ENCODE measurements around the gene OVOL3. TPM values are rescaled to one million over a fixed set of nuclear protein-coding genes. Genes with fewer than 3 reads are reported as not detected.

OVOL3 gene
- total and polyA plus RNA-seq, 4 donors = not detected

- H3K27ac ChIP-seq (ENCODE audit: low read depth in 1 of 2, low read length in 2 of 2) = no peak overlapping the region
Measured at GRCh38 chr19:36108684-36109083, 2.3 kb upstream of the OVOL3 start.

GRCh38 chr19:36111200-36111539, 227 bp downstream of the OVOL3 start:
- DNase-seq (ENCODE audit: low spot score) = no peak
- H3K36me3 ChIP-seq (ENCODE audit: control insufficient read depth in 4 of 4, insufficient read depth in 3 of 4, low read depth in 1 of 4, low read length in 3 of 4) = peaks cover 0 to 17% (median 3%) of the 10 kb centered on the region in 4 donors

More at GRCh38 chr19:36108684-36109083, 2.3 kb upstream of the OVOL3 start:
- no peak overlapping the region for H3K9ac ChIP-seq (ENCODE audit: low read depth in 1 of 2, low read length in 2 of 2)
- no peak for DNase-seq (ENCODE audit: low spot score)
- WGBS = 98% methylated on average over 3 of the region's 3 CpGs
- peaks cover 0 to 17% (median 3%) of the 10 kb centered on the region in 4 donors for H3K36me3 ChIP-seq (ENCODE audit: control insufficient read depth in 4 of 4, insufficient read depth in 3 of 4, low read depth in 1 of 4, low read length in 3 of 4)
- peaks cover under 1 to 5% (median 1%) of the 10 kb centered on the region in 4 donors for H3K4me1 ChIP-seq (ENCODE audit: control insufficient read depth in 4 of 4, insufficient read depth in 4 of 4, low read length in 3 of 4)
- no peak overlapping the region for H3K4me3 ChIP-seq (ENCODE audit: low read depth in 1 of 3, low read length in 3 of 3)
- no peaks in the 10 kb centered on the region for H3K9me3 ChIP-seq (ENCODE audit: control insufficient read depth in 4 of 4, low read length in 3 of 4)
- TF ChIP-seq FOXA2 (IDR thresholded peaks at IDR 0.05) (no peak), SP1 (IDR thresholded peaks at IDR 0.05) (no peak), HNF4G (IDR thresholded peaks at IDR 0.05) (no peak), REST (IDR thresholded peaks at IDR 0.05) (no peak), ZBTB33 (IDR thresholded peaks at IDR 0.05) (no peak), NR2F2 (IDR thresholded peaks at IDR 0.05) (no peak), ATF3 (IDR thresholded peaks at IDR 0.05) (no peak), JUND (IDR thresholded peaks at IDR 0.05) (no peak), FOXA1 (IDR thresholded peaks at IDR 0.05) (no peak)
- H3K27me3 ChIP-seq (ENCODE audit: control insufficient read depth in 4 of 4, insufficient read depth in 4 of 4, low read length in 3 of 4) = no peaks in the 10 kb centered on the region

GRCh38 chr19:36112678-36113077, 1.7 kb downstream of the OVOL3 start:
- TF ChIP-seq ZBTB33 (IDR thresholded peaks at IDR 0.05) = no peak
- no peak for TF ChIP-seq EGR1 (IDR thresholded peaks at IDR 0.05; ENCODE audit: low read depth in 2 of 2)
- TF ChIP-seq TAF1 (conservative IDR thresholded peaks at IDR 0.05) = no peak
- no peak for TF ChIP-seq GABPA (IDR thresholded peaks at IDR 0.05 in 1 of 2, conservative IDR thresholded peaks at IDR 0.05 in 1 of 2)
- no peak for TF ChIP-seq CTCF (IDR thresholded peaks at IDR 0.05; ENCODE audit: low read depth, low read length, missing input control)
- no peak for TF ChIP-seq NR2F2 (IDR thresholded peaks at IDR 0.05)
- no peak overlapping the region for H3K4me3 ChIP-seq (ENCODE audit: low read depth in 1 of 3, low read length in 3 of 3)
- H3K27ac ChIP-seq (ENCODE audit: low read depth in 1 of 2, low read length in 2 of 2) = no peak overlapping the region
- H3K9me3 ChIP-seq (ENCODE audit: control insufficient read depth in 4 of 4, low read length in 3 of 4) = no peaks in the 10 kb centered on the region
- peaks cover 0 to 17% (median 3%) of the 10 kb centered on the region in 4 donors for H3K36me3 ChIP-seq (ENCODE audit: control insufficient read depth in 4 of 4, insufficient read depth in 3 of 4, low read depth in 1 of 4, low read length in 3 of 4)
- DNase-seq (ENCODE audit: low spot score) = no peak
- H3K27me3 ChIP-seq (ENCODE audit: control insufficient read depth in 4 of 4, insufficient read depth in 4 of 4, low read length in 3 of 4) = no peaks in the 10 kb centered on the region
- peaks cover 5 to 21% (median 17%) of the 10 kb centered on the region in 4 donors for H3K4me1 ChIP-seq (ENCODE audit: control insufficient read depth in 4 of 4, insufficient read depth in 4 of 4, low read length in 3 of 4)
- no peak overlapping the region for H3K9ac ChIP-seq (ENCODE audit: low read depth in 1 of 2, low read length in 2 of 2)
- 96% methylated on average over 10 of the region's 10 CpGs for WGBS

More at GRCh38 chr19:36111200-36111539, 227 bp downstream of the OVOL3 start:
- no peak for TF ChIP-seq EGR1 (IDR thresholded peaks at IDR 0.05; ENCODE audit: low read depth in 2 of 2)
- peaks cover 5 to 19% (median 13%) of the 10 kb centered on the region in 4 donors for H3K4me1 ChIP-seq (ENCODE audit: control insufficient read depth in 4 of 4, insufficient read depth in 4 of 4, low read length in 3 of 4)
- H3K27ac ChIP-seq (ENCODE audit: low read depth in 1 of 2, low read length in 2 of 2) = no peak overlapping the region
- H3K9me3 ChIP-seq (ENCODE audit: control insufficient read depth in 4 of 4, low read length in 3 of 4) = no peaks in the 10 kb centered on the region
- no peak overlapping the region for H3K9ac ChIP-seq (ENCODE audit: low read depth in 1 of 2, low read length in 2 of 2)
- H3K27me3 ChIP-seq (ENCODE audit: control insufficient read depth in 4 of 4, insufficient read depth in 4 of 4, low read length in 3 of 4) = no peaks in the 10 kb centered on the region
- no peak overlapping the region for H3K4me3 ChIP-seq (ENCODE audit: low read depth in 1 of 3, low read length in 3 of 3)
- 92% methylated on average over 13 of the region's 13 CpGs for WGBS
